ENCODE measurements around the gene CASK.

GRCh38 chrX:41522081-41522480, 401.3 kb downstream of the CASK start:
- TF ChIP-seq TAF1 (IDR thresholded peaks at IDR 0.05; ENCODE audit: low read depth), result no peak
- TF ChIP-seq EP300 (conservative IDR thresholded peaks at IDR 0.05; ENCODE audit: poor library complexity, severe bottlenecking), result no peak
- TF ChIP-seq CTCF (IDR thresholded peaks at IDR 0.05; ENCODE audit: poor library complexity, severe bottlenecking), result no peak
